Femur (tissue), 1 donor: ENCODE measurements around the gene DPP10.

Experiments used
- DNase-seq: peaks from one replicate; pipeline ENCODE4 v3.0.0-alpha.2; 2017

Gene DPP10

GRCh38 chr2:115483666-115484065 lies 1041.2 kb downstream of the DPP10 start:
- no peak for DNase-seq

- DNase-seq, result no peak
Measured at GRCh38 chr2:115484486-115484885, 1042.0 kb downstream of the DPP10 start.

- DNase-seq, result no peak
Measured at GRCh38 chr2:115484983-115485382, 1042.5 kb downstream of the DPP10 start.

GRCh38 chr2:115491186-115491793 lies 1048.8 kb downstream of the DPP10 start:
- no peak for DNase-seq

GRCh38 chr2:115505331-115505730 lies 1062.9 kb downstream of the DPP10 start:
- no peak for DNase-seq

GRCh38 chr2:115520727-115521126 lies 1078.3 kb downstream of the DPP10 start:
- no peak for DNase-seq

GRCh38 chr2:115524452-115524851 lies 1082.0 kb downstream of the DPP10 start:
- DNase-seq, result no peak

GRCh38 chr2:115529627-115530026 lies 1087.2 kb downstream of the DPP10 start:
- no peak for DNase-seq

GRCh38 chr2:115533081-115533480 lies 1090.6 kb downstream of the DPP10 start:
- DNase-seq, result no peak

GRCh38 chr2:115541814-115542213 lies 1099.4 kb downstream of the DPP10 start:
- DNase-seq, result no peak

- no peak for DNase-seq
Measured at GRCh38 chr2:115542331-115542730, 1099.9 kb downstream of the DPP10 start.

GRCh38 chr2:115543024-115543423 lies 1100.6 kb downstream of the DPP10 start:
- DNase-seq, result no peak

- no peak for DNase-seq
Measured at GRCh38 chr2:115543461-115543860, 1101.0 kb downstream of the DPP10 start.

GRCh38 chr2:115549611-115550130 lies 1107.2 kb downstream of the DPP10 start:
- no peak for DNase-seq

- no peak for DNase-seq
Measured at GRCh38 chr2:115552726-115553125, 1110.3 kb downstream of the DPP10 start.

- DNase-seq, result no peak
Measured at GRCh38 chr2:115554153-115554552, 1111.7 kb downstream of the DPP10 start.

GRCh38 chr2:115558725-115559124 lies 1116.3 kb downstream of the DPP10 start:
- no peak for DNase-seq

- DNase-seq, result no peak
Measured at GRCh38 chr2:115560666-115561065, 1118.2 kb downstream of the DPP10 start.

- DNase-seq, result no peak
Measured at GRCh38 chr2:115568643-115569042, 1126.2 kb downstream of the DPP10 start.

- no peak for DNase-seq
Measured at GRCh38 chr2:115569547-115569946, 1127.1 kb downstream of the DPP10 start.

- no peak for DNase-seq
Measured at GRCh38 chr2:115572746-115573145, 1130.3 kb downstream of the DPP10 start.

GRCh38 chr2:115573756-115574155 lies 1131.3 kb downstream of the DPP10 start:
- no peak for DNase-seq

- DNase-seq, result no peak
Measured at GRCh38 chr2:115574667-115575066, 1132.2 kb downstream of the DPP10 start.

- no peak for DNase-seq
Measured at GRCh38 chr2:115580784-115581183, 1138.3 kb downstream of the DPP10 start.

GRCh38 chr2:115584507-115584906 lies 1142.1 kb downstream of the DPP10 start:
- DNase-seq, result no peak
